ENCODE measurements around the gene ARHGEF11. TPM values are rescaled to one million over a fixed set of nuclear protein-coding genes. Genes with fewer than 3 reads are reported as not detected.

Gene ARHGEF11
- total and polyA plus RNA-seq, 8 donors = 6.6 to 125 (median 32.7) TPM

GRCh38 chr1:156961709-156962108, 83.8 kb downstream of the ARHGEF11 start:
- 69 to 80% (median 73%) methylated on average over 4 of the region's 4 CpGs for WGBS, 5 donors
- H3K9me3 ChIP-seq = no peaks in the 10 kb centered on the region
- H3K27ac ChIP-seq = no peak overlapping the region
- TF ChIP-seq EP300 (IDR thresholded peaks at IDR 0.05) (no peak), POLR2AphosphoS5 (IDR thresholded peaks at IDR 0.05) (no peak), POLR2A (IDR thresholded peaks at IDR 0.05) (no peak), CTCF (IDR thresholded peaks at IDR 0.05) (no peak)
- intact Hi-C loops (cut with DNase I; ENCODE audit: low total_unique reads) = no loop called here
- H3K27me3 ChIP-seq = no peaks in the 10 kb centered on the region
- DNase-seq = no peak
- peaks cover 51 to 96% (median 94%) of the 10 kb centered on the region in 4 donors for H3K36me3 ChIP-seq
- no peak overlapping the region for H3K4me3 ChIP-seq
- no peaks in the 10 kb centered on the region for H3K4me1 ChIP-seq

GRCh38 chr1:156959925-156960324, 85.6 kb downstream of the ARHGEF11 start:
- Histone ChIP-seq H3K9me3 (no peaks in the 10 kb centered on the region), H3K27me3 (no peaks in the 10 kb centered on the region), H3K36me3 (peaks cover 68 to 97% (median 95%) of the 10 kb centered on the region in 4 donors), H3K4me3 (no peak overlapping the region), H3K4me1 (no peaks in the 10 kb centered on the region), H3K27ac (no peak overlapping the region)
- DNase-seq = no peak
- WGBS, 5 donors = 82 to 93% (median 89%) methylated on average over 2 to 6 of the region's 6 CpGs
- TF ChIP-seq POLR2AphosphoS5 (IDR thresholded peaks at IDR 0.05) (no peak), POLR2A (IDR thresholded peaks at IDR 0.05) (no peak), EP300 (IDR thresholded peaks at IDR 0.05) (no peak), CTCF (IDR thresholded peaks at IDR 0.05) (no peak)
- intact Hi-C loops (cut with DNase I; ENCODE audit: low total_unique reads) = no loop called here

GRCh38 chr1:156959414-156959813, 86.1 kb downstream of the ARHGEF11 start:
- no peak for TF ChIP-seq POLR2AphosphoS5 (IDR thresholded peaks at IDR 0.05)
- TF ChIP-seq EP300 (IDR thresholded peaks at IDR 0.05) = no peak
- no peak for TF ChIP-seq POLR2A (IDR thresholded peaks at IDR 0.05)
- no peak for TF ChIP-seq CTCF (IDR thresholded peaks at IDR 0.05)
- 71 to 90% (median 82%) methylated on average over 2 of the region's 2 CpGs for WGBS, 5 donors
- H3K27me3 ChIP-seq = no peaks in the 10 kb centered on the region
- no peak overlapping the region for H3K27ac ChIP-seq
- H3K9me3 ChIP-seq = no peaks in the 10 kb centered on the region
- DNase-seq = no peak
- H3K36me3 ChIP-seq = peaks cover 68 to 98% (median 97%) of the 10 kb centered on the region in 4 donors
- no peaks in the 10 kb centered on the region for H3K4me1 ChIP-seq
- intact Hi-C loops (cut with DNase I; ENCODE audit: low total_unique reads) = no loop called here
- H3K4me3 ChIP-seq = no peak overlapping the region

GRCh38 chr1:156958247-156958714, 87.3 kb downstream of the ARHGEF11 start:
- Histone ChIP-seq H3K4me3 (no peak overlapping the region), H3K36me3 (peaks cover 68 to 100% (median 98%) of the 10 kb centered on the region in 4 donors), H3K4me1 (no peaks in the 10 kb centered on the region), H3K27me3 (no peaks in the 10 kb centered on the region), H3K27ac (no peak overlapping the region), H3K9me3 (no peaks in the 10 kb centered on the region)
- TF ChIP-seq POLR2A (IDR thresholded peaks at IDR 0.05) (no peak), POLR2AphosphoS5 (IDR thresholded peaks at IDR 0.05) (no peak), CTCF (IDR thresholded peaks at IDR 0.05) (no peak), EP300 (IDR thresholded peaks at IDR 0.05) (no peak)
- DNase-seq = no peak
- 55 to 63% (median 57%) methylated on average over 2 of the region's 2 CpGs for WGBS, 5 donors
- intact Hi-C loops (cut with DNase I; ENCODE audit: low total_unique reads) = no loop called here
